Adrenal gland (tissue), 5 donors: ENCODE data around the gene SPA17.

Source experiments
- POLR2A ChIP-seq, 2 donors: fragments of 450-650 bp; IDR thresholded peaks; one replicate each; pipeline ENCODE4 v1.6.1; 2017; ENCODE audit warnings: antibody characterized with exemption in 2 of 2, mild to moderate bottlenecking in 2 of 2, moderate library complexity in 1 of 2
- TF ChIP-seq, protein P1 (sequence below), 6 experiments: fragments of 450-650 bp in 4 of 6; fragments of 200-600 bp in 2 of 6; sonication (generic) in 1 of 6; IDR thresholded peaks; 1 replicate in 5 of 6; 2 replicates in 1 of 6; pipeline versions ENCODE4 v1.5.1 to v1.8.0; 2016 to 2021; ENCODE audit warnings: antibody characterized with exemption in 6 of 6, mild to moderate bottlenecking in 2 of 6, moderate library complexity in 1 of 6
- donor health status: DM: no; HTN: no; CAD: no.

DNA sequence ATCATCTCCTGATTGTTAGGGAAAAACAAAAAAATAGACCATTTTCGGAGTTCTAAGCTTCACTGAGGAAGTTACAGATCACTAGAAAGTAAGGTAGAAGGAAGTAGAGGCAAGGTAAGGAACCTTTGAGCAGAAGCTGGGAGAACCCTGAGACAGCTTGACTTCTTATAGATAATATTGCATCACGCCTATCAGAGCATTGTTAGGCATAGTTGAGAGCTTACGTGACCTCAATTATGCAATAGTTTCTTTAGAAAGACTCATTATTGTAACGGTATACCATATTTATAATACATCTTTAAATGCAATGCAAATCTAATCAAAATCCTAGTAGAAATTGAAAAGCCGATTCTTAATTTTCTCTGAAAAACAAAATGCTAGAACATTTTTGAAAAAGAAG lies 46.2 kb upstream of the SPA17 start:
- TF ChIP-seq, protein P1, sequence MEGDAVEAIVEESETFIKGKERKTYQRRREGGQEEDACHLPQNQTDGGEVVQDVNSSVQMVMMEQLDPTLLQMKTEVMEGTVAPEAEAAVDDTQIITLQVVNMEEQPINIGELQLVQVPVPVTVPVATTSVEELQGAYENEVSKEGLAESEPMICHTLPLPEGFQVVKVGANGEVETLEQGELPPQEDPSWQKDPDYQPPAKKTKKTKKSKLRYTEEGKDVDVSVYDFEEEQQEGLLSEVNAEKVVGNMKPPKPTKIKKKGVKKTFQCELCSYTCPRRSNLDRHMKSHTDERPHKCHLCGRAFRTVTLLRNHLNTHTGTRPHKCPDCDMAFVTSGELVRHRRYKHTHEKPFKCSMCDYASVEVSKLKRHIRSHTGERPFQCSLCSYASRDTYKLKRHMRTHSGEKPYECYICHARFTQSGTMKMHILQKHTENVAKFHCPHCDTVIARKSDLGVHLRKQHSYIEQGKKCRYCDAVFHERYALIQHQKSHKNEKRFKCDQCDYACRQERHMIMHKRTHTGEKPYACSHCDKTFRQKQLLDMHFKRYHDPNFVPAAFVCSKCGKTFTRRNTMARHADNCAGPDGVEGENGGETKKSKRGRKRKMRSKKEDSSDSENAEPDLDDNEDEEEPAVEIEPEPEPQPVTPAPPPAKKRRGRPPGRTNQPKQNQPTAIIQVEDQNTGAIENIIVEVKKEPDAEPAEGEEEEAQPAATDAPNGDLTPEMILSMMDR (IDR thresholded peaks at IDR 0.05), result no peak
- no peak for TF ChIP-seq POLR2A (IDR thresholded peaks at IDR 0.05)
